Iris pigment epithelial cell (primary cell): Measurements from ENCODE around the gene LST1.

ENCODE experiments used
- DNase-seq: peaks from one replicate; pipeline ENCODE4 v3.0.0-alpha.2; 2011; ENCODE audit warnings: low read depth

The LST1 gene

GRCh38 chr6:31559958-31560696 is 25.9 kb upstream of the LST1 start:
- peak; percentile 52 for DNase-seq

GRCh38 chr6:31560697-31561058 is 25.4 kb upstream of the LST1 start:
- no peak for DNase-seq

- no peak for DNase-seq
Observed at GRCh38 chr6:31567531-31568370, 18.3 kb upstream of the LST1 start.

- no peak for DNase-seq
Observed at GRCh38 chr6:31568537-31568961, 17.5 kb upstream of the LST1 start.

- DNase-seq: no peak
Observed at GRCh38 chr6:31569861-31570536, 16.1 kb upstream of the LST1 start.

- no peak for DNase-seq
Observed at GRCh38 chr6:31572041-31572911, 13.8 kb upstream of the LST1 start, which contains the start of gene LTA. TSS of gene LTA (plus strand) at chr6:31572289. CDS start at chr6:31572743, 454 bp downstream.

GRCh38 chr6:31573239-31574105 is 12.6 kb upstream of the LST1 start:
- no peak for DNase-seq

- no peak for DNase-seq
Observed at GRCh38 chr6:31574106-31575061, 11.7 kb upstream of the LST1 start.

- DNase-seq: no peak
Observed at GRCh38 chr6:31575335-31575901, 10.7 kb upstream of the LST1 start, which contains the start of gene TNF. TSS of gene TNF (plus strand) at chr6:31575565. CDS start at chr6:31575742, 177 bp downstream.

- no peak for DNase-seq
Observed at GRCh38 chr6:31575952-31576685, 10.0 kb upstream of the LST1 start.

GRCh38 chr6:31576897-31577578 is 9.0 kb upstream of the LST1 start:
- DNase-seq: no peak

- DNase-seq: no peak
Observed at GRCh38 chr6:31577579-31577966, 8.5 kb upstream of the LST1 start.

- DNase-seq: no peak
Observed at GRCh38 chr6:31578184-31579118, 7.6 kb upstream of the LST1 start.

- DNase-seq: no peak
Observed at GRCh38 chr6:31579119-31579505, 7.0 kb upstream of the LST1 start.

- DNase-seq: no peak
Observed at GRCh38 chr6:31579546-31580437, 6.3 kb upstream of the LST1 start.

GRCh38 chr6:31580438-31580740 is 5.7 kb upstream of the LST1 start:
- DNase-seq: no peak
